ENCODE results near the gene OR2T11. TPM values are rescaled to one million over a fixed set of nuclear protein-coding genes. Genes with fewer than 3 reads are reported as not detected.

OR2T11 gene
- total RNA-seq, 4 donors from 2014 or later: not detected

DNA sequence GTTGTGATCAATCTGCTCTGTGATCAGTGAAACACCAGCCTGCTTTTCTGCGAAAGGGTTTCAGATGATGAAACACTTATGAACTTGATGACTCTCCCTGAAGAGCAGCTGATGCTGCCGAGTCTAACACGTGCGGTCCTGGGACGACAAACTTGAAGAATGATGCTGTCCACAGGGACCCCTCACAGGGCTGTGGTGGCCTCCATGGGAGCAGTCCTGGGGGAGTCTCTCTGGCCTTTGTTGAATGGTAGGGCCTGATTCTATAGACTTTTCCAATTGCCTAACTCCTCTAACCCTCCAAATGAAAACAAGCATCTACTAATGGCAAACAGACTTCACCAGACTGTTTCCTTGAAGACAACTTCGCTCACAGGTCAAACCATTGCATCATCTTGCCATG is 37.3 kb downstream of the OR2T11 start, which contains the start of gene OR2T10:
TSS of gene OR2T10 (minus strand) at position 112 of the 400 bp plus-strand sequence. CDS start 3,932 bp downstream, outside the sequence.
- intact Hi-C loops (cut with DNase I): no loop called here
- H3K4me3 ChIP-seq (replicated peaks in 1 of 3): no peak within 1 kb of the TSS
- no peak for DNase-seq
- 74 to 84% methylated on average over 6 of the region's 6 CpGs for WGBS, 2 donors
- no peaks in the 10 kb centered on the region for H3K36me3 ChIP-seq
- no peak for TF ChIP-seq POLR2A (IDR thresholded peaks at IDR 0.05)
- TF ChIP-seq, protein P1, sequence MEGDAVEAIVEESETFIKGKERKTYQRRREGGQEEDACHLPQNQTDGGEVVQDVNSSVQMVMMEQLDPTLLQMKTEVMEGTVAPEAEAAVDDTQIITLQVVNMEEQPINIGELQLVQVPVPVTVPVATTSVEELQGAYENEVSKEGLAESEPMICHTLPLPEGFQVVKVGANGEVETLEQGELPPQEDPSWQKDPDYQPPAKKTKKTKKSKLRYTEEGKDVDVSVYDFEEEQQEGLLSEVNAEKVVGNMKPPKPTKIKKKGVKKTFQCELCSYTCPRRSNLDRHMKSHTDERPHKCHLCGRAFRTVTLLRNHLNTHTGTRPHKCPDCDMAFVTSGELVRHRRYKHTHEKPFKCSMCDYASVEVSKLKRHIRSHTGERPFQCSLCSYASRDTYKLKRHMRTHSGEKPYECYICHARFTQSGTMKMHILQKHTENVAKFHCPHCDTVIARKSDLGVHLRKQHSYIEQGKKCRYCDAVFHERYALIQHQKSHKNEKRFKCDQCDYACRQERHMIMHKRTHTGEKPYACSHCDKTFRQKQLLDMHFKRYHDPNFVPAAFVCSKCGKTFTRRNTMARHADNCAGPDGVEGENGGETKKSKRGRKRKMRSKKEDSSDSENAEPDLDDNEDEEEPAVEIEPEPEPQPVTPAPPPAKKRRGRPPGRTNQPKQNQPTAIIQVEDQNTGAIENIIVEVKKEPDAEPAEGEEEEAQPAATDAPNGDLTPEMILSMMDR (IDR thresholded peaks at IDR 0.05): no peak
- no peaks in the 10 kb centered on the region for H3K4me1 ChIP-seq
- H3K27ac ChIP-seq: no peak within 1 kb of the TSS
- H3K9me3 ChIP-seq: no peaks in the 10 kb centered on the region
- H3K27me3 ChIP-seq: no peaks in the 10 kb centered on the region

DNA sequence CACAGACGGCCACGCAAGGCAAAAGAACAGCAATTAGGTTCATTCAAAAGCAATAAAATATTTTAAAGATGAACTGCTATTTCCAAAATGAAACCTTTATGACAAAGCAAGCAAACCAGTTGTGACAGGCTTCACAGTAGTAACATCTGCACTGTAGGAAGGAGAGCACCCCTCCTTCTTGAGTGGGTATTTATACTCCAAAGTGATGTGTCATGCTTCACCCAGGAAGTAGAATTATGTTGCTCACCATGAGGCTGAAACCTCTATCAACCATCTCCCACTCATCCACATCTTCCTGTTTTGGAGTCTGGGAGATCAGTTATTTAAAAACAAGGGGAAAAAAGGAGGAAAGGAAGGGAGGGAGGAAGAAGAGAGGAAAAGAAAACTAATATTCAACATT is 38.3 kb downstream of the OR2T11 start:
- no peak overlapping the region for H3K27ac ChIP-seq
- WGBS, 2 donors: 76% methylated on average over 2 of the region's 2 CpGs
- H3K4me3 ChIP-seq (replicated peaks in 1 of 3): no peak overlapping the region
- TF ChIP-seq, protein P1 (IDR thresholded peaks at IDR 0.05): no peak
- TF ChIP-seq POLR2A (IDR thresholded peaks at IDR 0.05): no peak
- no peaks in the 10 kb centered on the region for H3K9me3 ChIP-seq
- no peaks in the 10 kb centered on the region for H3K27me3 ChIP-seq
- DNase-seq: no peak
- H3K4me1 ChIP-seq: no peaks in the 10 kb centered on the region
- no peaks in the 10 kb centered on the region for H3K36me3 ChIP-seq
- intact Hi-C loops (cut with DNase I): no loop called here

DNA sequence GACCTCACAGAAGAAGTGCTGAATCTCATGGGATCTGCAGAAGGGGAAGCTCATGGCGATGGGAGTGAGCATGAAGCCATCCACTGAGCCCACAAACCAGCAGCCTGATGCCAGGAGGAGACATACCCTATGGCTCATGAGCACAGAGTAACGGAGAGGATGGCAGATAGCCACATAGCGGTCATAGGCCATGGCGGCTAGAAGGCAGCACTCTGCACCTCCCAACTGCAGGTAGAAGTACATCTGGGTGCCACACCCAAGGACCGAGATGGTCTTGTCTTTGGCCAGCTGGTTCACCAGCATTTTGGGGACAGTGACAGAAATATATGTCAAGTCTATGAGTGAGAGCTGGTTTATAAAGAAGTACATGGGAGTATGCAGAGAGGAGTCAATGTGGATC is 41.7 kb downstream of the OR2T11 start:
- intact Hi-C loops (cut with DNase I): no loop called here

DNA sequence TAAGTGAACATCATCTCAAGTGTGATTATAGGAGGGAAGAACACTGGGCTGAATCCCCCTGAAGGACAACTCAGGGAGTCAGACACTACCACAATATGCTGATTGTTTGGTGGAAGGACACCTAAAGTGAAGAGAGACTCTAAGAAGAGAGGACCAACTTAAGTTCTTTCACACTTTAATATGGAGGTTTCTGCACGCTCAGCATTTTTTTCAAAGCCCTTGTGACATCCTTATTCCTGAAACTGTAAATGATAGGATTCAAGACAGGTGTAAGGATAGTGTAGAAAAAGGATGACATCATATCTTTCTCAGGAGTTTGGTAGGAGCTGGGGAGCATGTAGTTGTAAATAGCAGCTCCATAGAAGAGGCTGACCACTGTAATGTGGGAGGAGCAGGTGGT is 42.2 kb downstream of the OR2T11 start:
- H3K27ac ChIP-seq: no peak overlapping the region
- WGBS, 2 donors: 72 to 83% methylated on average over 1 of the region's 1 CpG
- H3K4me1 ChIP-seq: no peaks in the 10 kb centered on the region
- DNase-seq: no peak
- no peaks in the 10 kb centered on the region for H3K27me3 ChIP-seq
- intact Hi-C loops (cut with DNase I): no loop called here
- TF ChIP-seq POLR2A (IDR thresholded peaks at IDR 0.05): no peak
- TF ChIP-seq, protein P1 (IDR thresholded peaks at IDR 0.05): no peak
- H3K4me3 ChIP-seq (replicated peaks in 1 of 3): no peak overlapping the region
- no peaks in the 10 kb centered on the region for H3K36me3 ChIP-seq
- H3K9me3 ChIP-seq: no peaks in the 10 kb centered on the region

More for the DNA sequence above, 41.7 kb downstream of the OR2T11 start:
- Histone ChIP-seq H3K4me1 (no peaks in the 10 kb centered on the region), H3K36me3 (no peaks in the 10 kb centered on the region), H3K9me3 (no peaks in the 10 kb centered on the region), H3K27me3 (no peaks in the 10 kb centered on the region), H3K4me3 (replicated peaks in 1 of 3) (no peak overlapping the region), H3K27ac (no peak overlapping the region)
- DNase-seq: no peak
- WGBS, 2 donors: 80 to 91% methylated on average over 5 of the region's 5 CpGs
- no peak for TF ChIP-seq POLR2A (IDR thresholded peaks at IDR 0.05)
- TF ChIP-seq, protein P1 (IDR thresholded peaks at IDR 0.05): no peak

DNA sequence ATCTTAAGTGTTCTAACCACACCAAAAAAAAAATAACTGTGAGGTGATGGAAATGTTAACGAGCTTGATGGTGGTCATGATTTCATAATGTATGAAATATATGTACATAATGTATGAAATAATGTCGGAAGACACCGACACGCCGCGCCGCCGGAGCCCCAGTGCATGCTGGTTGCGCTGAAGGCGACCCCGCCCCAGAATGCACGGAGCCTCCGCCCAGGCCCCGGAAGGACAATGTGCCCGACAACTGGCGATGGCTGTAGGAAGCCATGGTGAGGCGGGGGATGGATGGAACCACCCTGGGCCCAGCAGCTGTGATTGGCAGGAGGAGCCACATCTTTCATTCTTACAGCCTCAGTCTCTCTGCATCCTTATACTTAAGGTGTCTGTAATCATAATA is 44.8 kb downstream of the OR2T11 start:
- TF ChIP-seq, protein P1 (IDR thresholded peaks at IDR 0.05): no peak
- no peak for TF ChIP-seq POLR2A (IDR thresholded peaks at IDR 0.05)
- Histone ChIP-seq H3K36me3 (no peaks in the 10 kb centered on the region), H3K27me3 (no peaks in the 10 kb centered on the region), H3K27ac (no peak overlapping the region), H3K4me3 (replicated peaks in 1 of 3) (no peak overlapping the region), H3K9me3 (no peaks in the 10 kb centered on the region), H3K4me1 (no peaks in the 10 kb centered on the region)
- no peak for DNase-seq
- intact Hi-C loops (cut with DNase I): no loop called here
- WGBS, 2 donors: 93% methylated on average over 17 of the region's 17 CpGs
